Stimulated activated CD4-positive, alpha-beta T cell treated with anti-CD3 and anti-CD28 coated beads, Interleukin-4, amount 100 ng/mL, for 48 hours (primary cell): Measurements from ENCODE around the gene CAB39.

Source experiments
- DNase-seq, 2 donors: peaks; one replicate each; pipeline ENCODE4 v3.0.0-alpha.2; 2020; ENCODE audit warnings: low read depth in 2 of 2

CAB39 gene

GRCh38 chr2:230784795-230785194, 72.2 kb downstream of the CAB39 start:
- no peak for DNase-seq

- no peak for DNase-seq
These were observed 72.7 kb downstream of the CAB39 start for GRCh38 chr2:230785346-230785745.

GRCh38 chr2:230787101-230787500, 74.5 kb downstream of the CAB39 start:
- DNase-seq, result no peak

- no peak for DNase-seq
These were observed 76.0 kb downstream of the CAB39 start for GRCh38 chr2:230788554-230789175.

- DNase-seq, result no peak
These were observed 78.3 kb downstream of the CAB39 start for GRCh38 chr2:230790981-230791380.

GRCh38 chr2:230793572-230794359, 81.1 kb downstream of the CAB39 start:
- peak; percentile 38 to 68 for DNase-seq

GRCh38 chr2:230794497-230794896, 81.9 kb downstream of the CAB39 start:
- DNase-seq, result no peak

- DNase-seq, result no peak
These were observed 83.2 kb downstream of the CAB39 start for GRCh38 chr2:230795856-230796255.

- no peak for DNase-seq
These were observed 83.7 kb downstream of the CAB39 start for GRCh38 chr2:230796280-230796862.

- DNase-seq, result no peak
These were observed 85.2 kb downstream of the CAB39 start for GRCh38 chr2:230797515-230798495.

GRCh38 chr2:230798769-230799399, 86.2 kb downstream of the CAB39 start:
- no peak for DNase-seq

GRCh38 chr2:230805353-230806017, 92.8 kb downstream of the CAB39 start:
- DNase-seq, result no peak

GRCh38 chr2:230807729-230808128, 95.1 kb downstream of the CAB39 start:
- DNase-seq, result no peak

- DNase-seq, result no peak
These were observed 96.4 kb downstream of the CAB39 start for GRCh38 chr2:230809015-230809414.

GRCh38 chr2:230809677-230810251, 97.1 kb downstream of the CAB39 start:
- DNase-seq, result no peak

GRCh38 chr2:230811508-230811907, 98.9 kb downstream of the CAB39 start:
- no peak for DNase-seq

- DNase-seq, result no peak
These were observed 99.4 kb downstream of the CAB39 start for GRCh38 chr2:230812033-230812432.

GRCh38 chr2:230814616-230815015, 102.0 kb downstream of the CAB39 start:
- DNase-seq, result no peak

GRCh38 chr2:230815088-230815487, 102.4 kb downstream of the CAB39 start:
- no peak for DNase-seq

GRCh38 chr2:230816735-230817134, 104.1 kb downstream of the CAB39 start:
- no peak for DNase-seq
